ENCODE data around the gene ALB. TPM values are rescaled to one million over a fixed set of nuclear protein-coding genes. Genes with fewer than 3 reads are reported as not detected.

ALB gene
- total RNA-seq, 1 donor from 2014 or later, result not detected

DNA sequence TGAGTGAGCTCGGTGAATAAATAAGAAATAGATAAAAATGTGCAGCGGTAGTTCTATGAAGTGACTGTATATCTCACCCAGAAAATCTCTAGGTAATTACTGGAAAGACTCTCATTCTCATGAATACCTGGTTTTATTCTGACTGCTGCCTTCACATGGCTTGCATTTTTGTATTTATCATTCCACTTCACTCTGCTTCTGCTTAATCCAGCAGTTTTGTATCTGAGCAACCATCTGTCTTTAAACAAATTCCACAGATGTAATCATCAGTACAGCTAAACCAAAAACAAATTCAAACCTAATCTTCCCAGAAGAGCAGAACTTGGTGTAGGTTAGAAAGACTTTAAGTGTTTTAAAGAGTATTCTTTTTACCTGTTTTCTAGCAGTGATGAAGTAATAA is 11.2 kb upstream of the ALB start:
- H3K27me3 Mint-ChIP-seq (ENCODE audit: low read depth), result no peaks in the 10 kb centered on the region
- H3K36me3 Mint-ChIP-seq (ENCODE audit: low read depth), result no peaks in the 10 kb centered on the region
- no peak overlapping the region for H3K27ac Mint-ChIP-seq
- H3K9me3 Mint-ChIP-seq, result no peaks in the 10 kb centered on the region
- no peak for DNase-seq (ENCODE audit: low spot score)
- H3K4me3 Mint-ChIP-seq (ENCODE audit: low read depth), result no peak overlapping the region
- intact Hi-C loops (cut with micrococcal nuclease), result no loop called here
- H3K4me1 Mint-ChIP-seq (ENCODE audit: low read depth), result no peaks in the 10 kb centered on the region

DNA sequence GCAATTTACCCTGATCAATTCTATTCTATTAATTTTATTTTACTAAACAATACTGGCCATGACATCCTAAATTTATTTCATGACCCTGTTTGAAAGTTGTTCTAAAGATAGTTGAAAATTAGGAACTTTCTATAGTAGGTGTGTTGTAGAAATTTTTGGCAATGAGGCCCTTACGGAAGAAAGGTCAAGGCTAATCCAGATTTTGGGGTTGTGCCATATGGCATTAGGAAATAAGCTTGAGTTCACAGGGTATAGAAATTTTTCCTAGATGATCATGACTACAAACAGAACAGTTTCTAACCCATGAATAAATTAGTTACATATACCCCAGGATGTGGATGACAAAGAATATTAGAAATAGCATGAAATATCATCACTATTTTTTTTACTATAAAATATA is 7.8 kb upstream of the ALB start:
- no peaks in the 10 kb centered on the region for H3K4me1 Mint-ChIP-seq (ENCODE audit: low read depth)

DNA sequence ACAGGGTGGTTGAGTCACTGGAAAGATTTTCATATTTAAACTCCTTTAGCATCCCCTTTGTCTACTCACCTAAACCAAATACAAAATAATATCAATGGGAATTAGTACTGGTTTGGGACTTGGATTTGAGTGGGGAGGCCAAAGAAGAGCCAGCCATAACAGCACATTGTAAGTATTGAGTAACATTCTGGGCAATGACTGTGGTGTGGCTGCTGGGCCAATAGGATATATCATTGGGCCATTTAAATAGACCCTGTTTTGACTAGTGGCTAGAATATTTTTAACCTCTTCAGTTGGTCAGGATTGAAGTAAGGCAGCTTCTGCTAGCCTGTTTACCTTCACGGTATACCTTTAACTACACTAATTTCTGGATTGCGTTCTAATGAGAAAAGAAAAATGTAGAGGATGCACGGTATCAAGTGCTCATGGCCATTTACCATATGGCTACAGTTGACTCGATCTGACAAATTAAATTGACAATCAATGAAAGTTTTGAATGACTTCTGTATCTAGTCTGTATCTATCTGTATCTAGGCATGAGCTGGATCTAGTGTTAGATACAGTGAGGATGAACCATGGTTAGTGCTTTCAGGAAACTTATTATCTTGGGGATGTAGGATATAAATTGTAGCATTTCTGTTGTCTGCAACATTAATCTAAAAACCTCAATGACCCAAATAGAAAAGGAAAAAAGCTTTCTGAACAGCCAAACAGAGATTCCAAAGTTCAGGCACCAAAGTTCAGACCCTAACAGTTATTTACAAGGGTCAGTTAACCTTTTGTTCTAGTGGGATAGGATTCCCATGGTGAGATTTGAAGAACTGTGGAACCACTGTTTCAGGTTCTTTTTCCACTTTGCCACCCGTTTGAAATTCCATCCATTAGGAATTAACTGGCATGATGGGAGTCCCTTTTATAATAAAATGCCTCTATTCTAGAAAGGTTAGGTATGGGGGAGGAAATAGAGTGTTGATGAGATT is 6.8 kb upstream of the ALB start:
- H3K4me1 Mint-ChIP-seq (ENCODE audit: low read depth), result no peaks in the 10 kb centered on the region
- H3K9me3 Mint-ChIP-seq, result no peaks in the 10 kb centered on the region
- intact Hi-C loops (cut with micrococcal nuclease), result no loop called here
- DNase-seq (ENCODE audit: low spot score), result no peak
- no peak overlapping the region for H3K27ac Mint-ChIP-seq
- no peaks in the 10 kb centered on the region for H3K36me3 Mint-ChIP-seq (ENCODE audit: low read depth)
- H3K27me3 Mint-ChIP-seq (ENCODE audit: low read depth), result no peaks in the 10 kb centered on the region
- H3K4me3 Mint-ChIP-seq (ENCODE audit: low read depth), result no peak overlapping the region

More for the DNA sequence above, 7.8 kb upstream of the ALB start:
- Mint-ChIP-seq H3K9me3 (no peaks in the 10 kb centered on the region), H3K4me3 (ENCODE audit: low read depth) (no peak overlapping the region), H3K27ac (no peak overlapping the region), H3K27me3 (ENCODE audit: low read depth) (no peaks in the 10 kb centered on the region), H3K36me3 (ENCODE audit: low read depth) (no peaks in the 10 kb centered on the region)
- intact Hi-C loops (cut with micrococcal nuclease), result no loop called here
- DNase-seq (ENCODE audit: low spot score), result no peak

DNA sequence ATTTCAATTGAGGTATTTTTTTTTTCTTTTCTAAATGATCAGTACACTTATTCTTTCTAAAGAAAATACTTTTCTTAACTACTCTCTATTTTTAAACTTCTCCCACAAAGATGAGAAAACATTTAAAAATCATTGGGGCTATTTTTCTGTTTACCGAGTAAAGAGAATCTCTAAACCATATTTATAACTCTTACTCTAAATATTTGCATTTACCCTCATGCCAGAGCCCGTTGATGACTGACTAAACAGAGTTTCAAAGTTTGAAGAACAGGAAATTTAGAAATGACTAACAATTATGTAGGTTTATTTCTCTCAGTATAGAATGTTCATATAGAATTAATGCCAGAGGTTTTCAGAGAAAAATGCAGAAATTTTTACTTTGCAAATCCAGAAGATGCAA is 2.7 kb upstream of the ALB start:
- Mint-ChIP-seq H3K9me3 (no peaks in the 10 kb centered on the region), H3K36me3 (ENCODE audit: low read depth) (no peaks in the 10 kb centered on the region), H3K4me1 (ENCODE audit: low read depth) (no peaks in the 10 kb centered on the region), H3K27me3 (ENCODE audit: low read depth) (no peaks in the 10 kb centered on the region), H3K27ac (no peak overlapping the region), H3K4me3 (ENCODE audit: low read depth) (no peak overlapping the region)
- intact Hi-C loops (cut with micrococcal nuclease), result no loop called here
- DNase-seq (ENCODE audit: low spot score), result no peak

DNA sequence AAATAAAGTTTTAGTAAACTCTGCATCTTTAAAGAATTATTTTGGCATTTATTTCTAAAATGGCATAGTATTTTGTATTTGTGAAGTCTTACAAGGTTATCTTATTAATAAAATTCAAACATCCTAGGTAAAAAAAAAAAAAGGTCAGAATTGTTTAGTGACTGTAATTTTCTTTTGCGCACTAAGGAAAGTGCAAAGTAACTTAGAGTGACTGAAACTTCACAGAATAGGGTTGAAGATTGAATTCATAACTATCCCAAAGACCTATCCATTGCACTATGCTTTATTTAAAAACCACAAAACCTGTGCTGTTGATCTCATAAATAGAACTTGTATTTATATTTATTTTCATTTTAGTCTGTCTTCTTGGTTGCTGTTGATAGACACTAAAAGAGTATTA is 370 bp downstream of the ALB start:
- no peak overlapping the region for H3K4me3 Mint-ChIP-seq (ENCODE audit: low read depth)
- no peak overlapping the region for H3K27ac Mint-ChIP-seq
- no peaks in the 10 kb centered on the region for H3K36me3 Mint-ChIP-seq (ENCODE audit: low read depth)
- intact Hi-C loops (cut with micrococcal nuclease), result no loop called here
- no peak for DNase-seq (ENCODE audit: low spot score)
- H3K9me3 Mint-ChIP-seq, result no peaks in the 10 kb centered on the region
- H3K27me3 Mint-ChIP-seq (ENCODE audit: low read depth), result no peaks in the 10 kb centered on the region
- H3K4me1 Mint-ChIP-seq (ENCODE audit: low read depth), result no peaks in the 10 kb centered on the region

DNA sequence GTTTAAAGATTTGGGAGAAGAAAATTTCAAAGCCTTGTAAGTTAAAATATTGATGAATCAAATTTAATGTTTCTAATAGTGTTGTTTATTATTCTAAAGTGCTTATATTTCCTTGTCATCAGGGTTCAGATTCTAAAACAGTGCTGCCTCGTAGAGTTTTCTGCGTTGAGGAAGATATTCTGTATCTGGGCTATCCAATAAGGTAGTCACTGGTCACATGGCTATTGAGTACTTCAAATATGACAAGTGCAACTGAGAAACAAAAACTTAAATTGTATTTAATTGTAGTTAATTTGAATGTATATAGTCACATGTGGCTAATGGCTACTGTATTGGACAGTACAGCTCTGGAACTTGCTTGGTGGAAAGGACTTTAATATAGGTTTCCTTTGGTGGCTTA is 1.1 kb downstream of the ALB start:
- Mint-ChIP-seq H3K36me3 (ENCODE audit: low read depth) (no peaks in the 10 kb centered on the region), H3K4me3 (ENCODE audit: low read depth) (no peak overlapping the region), H3K4me1 (ENCODE audit: low read depth) (no peaks in the 10 kb centered on the region), H3K27ac (no peak overlapping the region), H3K9me3 (no peaks in the 10 kb centered on the region), H3K27me3 (ENCODE audit: low read depth) (no peaks in the 10 kb centered on the region)
- DNase-seq (ENCODE audit: low spot score), result no peak
- intact Hi-C loops (cut with micrococcal nuclease), result no loop called here

DNA sequence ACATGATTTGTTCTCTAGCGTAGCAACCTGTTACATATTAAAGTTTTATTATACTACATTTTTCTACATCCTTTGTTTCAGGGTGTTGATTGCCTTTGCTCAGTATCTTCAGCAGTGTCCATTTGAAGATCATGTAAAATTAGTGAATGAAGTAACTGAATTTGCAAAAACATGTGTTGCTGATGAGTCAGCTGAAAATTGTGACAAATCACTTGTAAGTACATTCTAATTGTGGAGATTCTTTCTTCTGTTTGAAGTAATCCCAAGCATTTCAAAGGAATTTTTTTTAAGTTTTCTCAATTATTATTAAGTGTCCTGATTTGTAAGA is 2.4 kb downstream of the ALB start:
- no peaks in the 10 kb centered on the region for H3K4me1 Mint-ChIP-seq (ENCODE audit: low read depth)
- no peak overlapping the region for H3K27ac Mint-ChIP-seq
- no peak overlapping the region for H3K4me3 Mint-ChIP-seq (ENCODE audit: low read depth)
- no peak for DNase-seq (ENCODE audit: low spot score)
- H3K9me3 Mint-ChIP-seq, result no peaks in the 10 kb centered on the region
- H3K36me3 Mint-ChIP-seq (ENCODE audit: low read depth), result no peaks in the 10 kb centered on the region
- H3K27me3 Mint-ChIP-seq (ENCODE audit: low read depth), result no peaks in the 10 kb centered on the region
- intact Hi-C loops (cut with micrococcal nuclease), result no loop called here

DNA sequence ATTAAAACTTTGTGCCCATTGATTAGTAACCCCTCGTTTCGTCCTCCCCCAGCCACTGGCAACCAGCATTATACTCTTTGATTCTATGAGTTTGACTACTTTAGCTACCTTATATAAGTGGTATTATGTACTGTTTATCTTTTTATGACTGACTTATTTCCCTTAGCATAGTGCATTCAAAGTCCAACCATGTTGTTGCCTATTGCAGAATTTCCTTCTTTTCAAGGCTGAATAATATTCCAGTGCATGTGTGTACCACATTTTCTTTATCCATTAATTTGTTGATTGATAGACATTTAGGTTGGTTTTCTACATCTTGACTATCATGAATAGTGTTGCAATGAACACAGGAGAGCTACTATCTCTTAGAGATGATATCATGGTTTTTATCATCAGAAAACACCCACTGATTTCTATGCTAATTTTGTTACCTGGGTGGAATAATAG is 3.2 kb downstream of the ALB start:
- Mint-ChIP-seq H3K4me3 (ENCODE audit: low read depth) (no peak overlapping the region), H3K4me1 (ENCODE audit: low read depth) (no peaks in the 10 kb centered on the region), H3K27ac (no peak overlapping the region), H3K36me3 (ENCODE audit: low read depth) (no peaks in the 10 kb centered on the region), H3K27me3 (ENCODE audit: low read depth) (no peaks in the 10 kb centered on the region), H3K9me3 (no peaks in the 10 kb centered on the region)
- DNase-seq (ENCODE audit: low spot score), result no peak
- intact Hi-C loops (cut with micrococcal nuclease), result no loop called here

DNA sequence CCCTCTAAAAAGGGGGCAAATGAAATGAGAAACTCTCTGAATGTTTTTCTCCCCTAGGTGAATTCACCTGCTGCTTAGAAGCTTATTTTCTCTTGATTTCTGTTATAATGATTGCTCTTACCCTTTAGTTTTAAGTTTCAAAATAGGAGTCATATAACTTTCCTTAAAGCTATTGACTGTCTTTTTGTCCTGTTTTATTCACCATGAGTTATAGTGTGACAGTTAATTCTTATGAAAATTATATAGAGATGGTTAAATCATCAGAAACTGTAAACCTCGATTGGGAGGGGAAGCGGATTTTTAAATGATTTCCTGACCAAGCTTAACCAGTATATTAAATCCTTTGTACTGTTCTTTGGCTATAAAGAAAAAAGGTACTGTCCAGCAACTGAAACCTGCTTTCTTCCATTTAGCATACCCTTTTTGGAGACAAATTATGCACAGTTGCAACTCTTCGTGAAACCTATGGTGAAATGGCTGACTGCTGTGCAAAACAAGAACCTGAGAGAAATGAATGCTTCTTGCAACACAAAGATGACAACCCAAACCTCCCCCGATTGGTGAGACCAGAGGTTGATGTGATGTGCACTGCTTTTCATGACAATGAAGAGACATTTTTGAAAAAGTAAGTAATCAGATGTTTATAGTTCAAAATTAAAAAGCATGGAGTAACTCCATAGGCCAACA is 4.2 kb downstream of the ALB start:
- no peaks in the 10 kb centered on the region for H3K4me1 Mint-ChIP-seq (ENCODE audit: low read depth)
- intact Hi-C loops (cut with micrococcal nuclease), result no loop called here
- H3K27ac Mint-ChIP-seq, result no peak overlapping the region
- no peaks in the 10 kb centered on the region for H3K9me3 Mint-ChIP-seq
- no peaks in the 10 kb centered on the region for H3K27me3 Mint-ChIP-seq (ENCODE audit: low read depth)
- no peak overlapping the region for H3K4me3 Mint-ChIP-seq (ENCODE audit: low read depth)
- H3K36me3 Mint-ChIP-seq (ENCODE audit: low read depth), result no peaks in the 10 kb centered on the region
- DNase-seq (ENCODE audit: low spot score), result no peak

DNA sequence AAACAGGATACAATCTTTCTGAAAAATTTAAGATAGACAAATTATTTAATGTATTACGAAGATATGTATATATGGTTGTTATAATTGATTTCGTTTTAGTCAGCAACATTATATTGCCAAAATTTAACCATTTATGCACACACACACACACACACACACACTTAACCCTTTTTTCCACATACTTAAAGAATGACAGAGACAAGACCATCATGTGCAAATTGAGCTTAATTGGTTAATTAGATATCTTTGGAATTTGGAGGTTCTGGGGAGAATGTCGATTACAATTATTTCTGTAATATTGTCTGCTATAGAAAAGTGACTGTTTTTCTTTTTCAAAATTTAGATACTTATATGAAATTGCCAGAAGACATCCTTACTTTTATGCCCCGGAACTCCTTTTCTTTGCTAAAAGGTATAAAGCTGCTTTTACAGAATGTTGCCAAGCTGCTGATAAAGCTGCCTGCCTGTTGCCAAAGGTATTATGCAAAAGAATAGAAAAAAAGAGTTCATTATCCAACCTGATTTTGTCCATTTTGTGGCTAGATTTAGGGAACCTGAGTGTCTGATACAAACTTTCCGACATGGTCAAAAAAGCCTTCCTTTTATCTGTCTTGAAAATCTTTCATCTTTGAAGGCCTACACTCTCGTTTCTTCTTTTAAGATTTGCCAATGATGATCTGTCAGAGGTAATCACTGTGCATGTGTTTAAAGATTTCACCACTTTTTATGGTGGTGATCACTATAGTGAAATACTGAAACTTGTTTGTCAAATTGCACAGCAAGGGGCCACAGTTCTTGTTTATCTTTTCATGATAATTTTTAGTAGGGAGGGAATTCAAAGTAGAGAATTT is 5.2 kb downstream of the ALB start:
- Mint-ChIP-seq H3K9me3 (no peaks in the 10 kb centered on the region), H3K4me3 (ENCODE audit: low read depth) (no peak overlapping the region), H3K4me1 (ENCODE audit: low read depth) (no peaks in the 10 kb centered on the region), H3K27ac (no peak overlapping the region), H3K36me3 (ENCODE audit: low read depth) (no peaks in the 10 kb centered on the region), H3K27me3 (ENCODE audit: low read depth) (no peaks in the 10 kb centered on the region)
- no peak for DNase-seq (ENCODE audit: low spot score)
- intact Hi-C loops (cut with micrococcal nuclease), result no loop called here

DNA sequence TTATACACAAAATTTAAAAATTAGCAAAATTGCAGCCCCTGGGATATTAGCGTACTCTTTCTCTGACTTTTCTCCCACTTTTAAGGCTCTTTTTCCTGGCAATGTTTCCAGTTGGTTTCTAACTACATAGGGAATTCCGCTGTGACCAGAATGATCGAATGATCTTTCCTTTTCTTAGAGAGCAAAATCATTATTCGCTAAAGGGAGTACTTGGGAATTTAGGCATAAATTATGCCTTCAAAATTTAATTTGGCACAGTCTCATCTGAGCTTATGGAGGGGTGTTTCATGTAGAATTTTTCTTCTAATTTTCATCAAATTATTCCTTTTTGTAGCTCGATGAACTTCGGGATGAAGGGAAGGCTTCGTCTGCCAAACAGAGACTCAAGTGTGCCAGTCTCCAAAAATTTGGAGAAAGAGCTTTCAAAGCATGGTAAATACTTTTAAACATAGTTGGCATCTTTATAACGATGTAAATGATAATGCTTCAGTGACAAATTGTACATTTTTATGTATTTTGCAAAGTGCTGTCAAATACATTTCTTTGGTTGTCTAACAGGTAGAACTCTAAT is 6.0 kb downstream of the ALB start:
- no peaks in the 10 kb centered on the region for H3K27me3 Mint-ChIP-seq (ENCODE audit: low read depth)
- H3K27ac Mint-ChIP-seq, result no peak overlapping the region
- H3K9me3 Mint-ChIP-seq, result no peaks in the 10 kb centered on the region
- no peak for DNase-seq (ENCODE audit: low spot score)
- intact Hi-C loops (cut with micrococcal nuclease), result no loop called here
- no peaks in the 10 kb centered on the region for H3K36me3 Mint-ChIP-seq (ENCODE audit: low read depth)
- H3K4me1 Mint-ChIP-seq (ENCODE audit: low read depth), result no peaks in the 10 kb centered on the region
- no peak overlapping the region for H3K4me3 Mint-ChIP-seq (ENCODE audit: low read depth)

DNA sequence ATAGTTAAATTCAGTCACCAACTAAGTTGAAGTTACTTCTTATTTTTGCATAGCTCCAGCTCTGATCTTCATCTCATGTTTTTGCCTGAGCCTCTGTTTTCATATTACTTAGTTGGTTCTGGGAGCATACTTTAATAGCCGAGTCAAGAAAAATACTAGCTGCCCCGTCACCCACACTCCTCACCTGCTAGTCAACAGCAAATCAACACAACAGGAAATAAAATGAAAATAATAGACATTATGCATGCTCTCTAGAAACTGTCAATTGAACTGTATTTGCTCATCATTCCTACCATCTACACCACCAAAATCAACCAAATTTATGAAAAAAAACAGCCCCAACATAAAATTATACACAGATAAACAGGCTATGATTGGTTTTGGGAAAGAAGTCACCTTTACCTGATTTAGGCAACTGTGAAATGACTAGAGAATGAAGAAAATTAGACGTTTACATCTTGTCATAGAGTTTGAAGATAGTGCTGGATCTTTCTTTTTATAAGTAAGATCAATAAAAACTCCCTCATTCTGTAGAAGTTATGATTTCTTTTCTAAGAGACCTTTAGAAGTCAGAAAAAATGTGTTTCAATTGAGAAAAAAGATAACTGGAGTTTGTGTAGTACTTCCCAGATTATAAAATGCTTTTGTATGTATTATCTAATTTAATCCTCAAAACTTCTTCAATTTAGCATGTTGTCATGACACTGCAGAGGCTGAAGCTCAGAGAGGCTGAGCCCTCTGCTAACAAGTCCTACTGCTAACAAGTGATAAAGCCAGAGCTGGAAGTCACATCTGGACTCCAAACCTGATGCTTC is 7.0 kb downstream of the ALB start:
- H3K4me3 Mint-ChIP-seq (ENCODE audit: low read depth), result no peak overlapping the region

More for the DNA sequence above, 7.0 kb downstream of the ALB start:
- Mint-ChIP-seq H3K9me3 (no peaks in the 10 kb centered on the region), H3K36me3 (ENCODE audit: low read depth) (no peaks in the 10 kb centered on the region), H3K27me3 (ENCODE audit: low read depth) (no peaks in the 10 kb centered on the region), H3K27ac (no peak overlapping the region), H3K4me1 (ENCODE audit: low read depth) (no peaks in the 10 kb centered on the region)
- intact Hi-C loops (cut with micrococcal nuclease), result no loop called here
- DNase-seq (ENCODE audit: low spot score), result no peak
